ENCODE measurements around the gene ZNF783. TPM values are rescaled to one million over a fixed set of nuclear protein-coding genes. Genes with fewer than 3 reads are reported as not detected.
"Not testable (repeated sequence)": the region's sequence is repeated elsewhere in the genome, so short reads cannot be mapped to it uniquely, and the experiment has no call there.

ZNF783 gene
- total RNA-seq, 1 donor from 2014 or later = 5.1 TPM

- no peak for ATAC-seq
- DNase-seq (ENCODE audit: low spot score) = no peak
Measured at GRCh38 chr7:149322737-149323136, 60.7 kb downstream of the ZNF783 start.

GRCh38 chr7:149325248-149325647 lies 63.3 kb downstream of the ZNF783 start:
- ATAC-seq (no peak), DNase-seq (ENCODE audit: low spot score) (no peak)

GRCh38 chr7:149329265-149329664 lies 67.3 kb downstream of the ZNF783 start:
- ATAC-seq (peak; percentile 91), DNase-seq (ENCODE audit: low spot score) (peak; percentile 72)

GRCh38 chr7:149329766-149330334 lies 67.9 kb downstream of the ZNF783 start:
- no peak for DNase-seq (ENCODE audit: low spot score)
- peak; percentile 67 for ATAC-seq

- no peak for ATAC-seq
- no peak for DNase-seq (ENCODE audit: low spot score)
Measured at GRCh38 chr7:149330914-149331567, 69.0 kb downstream of the ZNF783 start.

- not testable (repeated sequence) for ATAC-seq; DNase-seq (ENCODE audit: low spot score)
Measured at GRCh38 chr7:149332602-149333320, 70.8 kb downstream of the ZNF783 start.

GRCh38 chr7:149333321-149333717 lies 71.3 kb downstream of the ZNF783 start:
- ATAC-seq (no peak), DNase-seq (ENCODE audit: low spot score) (no peak)

GRCh38 chr7:149334219-149334618 lies 72.2 kb downstream of the ZNF783 start:
- ATAC-seq (no peak), DNase-seq (ENCODE audit: low spot score) (no peak)

Other genes starting within 250 kb of the ZNF783 start
- gene PDIA4, start 233.7 kb upstream of the ZNF783 start, total RNA-seq = 266 TPM
- gene ZNF786, start 171.5 kb upstream of the ZNF783 start, total RNA-seq = 3.6 TPM
- gene ZNF425, start 135.9 kb upstream of the ZNF783 start, total RNA-seq = 1.1 TPM
- gene ZNF398, start 114.7 kb upstream of the ZNF783 start, total RNA-seq = 6.6 TPM
- 14.1 TPM for gene ZNF282, start 66.7 kb upstream of the ZNF783 start, total RNA-seq
- gene ZNF212, start 22.5 kb upstream of the ZNF783 start, total RNA-seq = 6.0 TPM
- gene ZNF777, start 198.9 kb downstream of the ZNF783 start, total RNA-seq = 6.5 TPM
- gene ZNF746, start 235.6 kb downstream of the ZNF783 start, total RNA-seq = 12.0 TPM